Gastroesophageal sphincter (tissue), 3 donors: Measurements from ENCODE around the gene RHOG.

Experiments used
- EP300 ChIP-seq: sonication (generic); formaldehyde crosslinking; IDR thresholded peaks from one replicate; pipeline ENCODE4 v1.6.1; 2017; ENCODE audit warnings: antibody characterized with exemption, mild to moderate bottlenecking
- POLR2A ChIP-seq, 2 donors: fragments of 450-650 bp; IDR thresholded peaks; one replicate each; pipeline ENCODE4 v1.6.1; 2017; ENCODE audit warnings: antibody characterized with exemption in 2 of 2, mild to moderate bottlenecking in 2 of 2, moderate library complexity in 1 of 2
- TF ChIP-seq, protein P1 (sequence below), 4 experiments: fragments of 200-600 bp in 2 of 4; fragments of 450-650 bp in 2 of 4; sonication (generic) in 1 of 4; IDR thresholded peaks; one replicate each; pipeline ENCODE4 v1.5.1; 2017 to 2019; ENCODE audit warnings: antibody characterized with exemption in 4 of 4, mild to moderate bottlenecking in 2 of 4, moderate library complexity in 2 of 4

DNA sequence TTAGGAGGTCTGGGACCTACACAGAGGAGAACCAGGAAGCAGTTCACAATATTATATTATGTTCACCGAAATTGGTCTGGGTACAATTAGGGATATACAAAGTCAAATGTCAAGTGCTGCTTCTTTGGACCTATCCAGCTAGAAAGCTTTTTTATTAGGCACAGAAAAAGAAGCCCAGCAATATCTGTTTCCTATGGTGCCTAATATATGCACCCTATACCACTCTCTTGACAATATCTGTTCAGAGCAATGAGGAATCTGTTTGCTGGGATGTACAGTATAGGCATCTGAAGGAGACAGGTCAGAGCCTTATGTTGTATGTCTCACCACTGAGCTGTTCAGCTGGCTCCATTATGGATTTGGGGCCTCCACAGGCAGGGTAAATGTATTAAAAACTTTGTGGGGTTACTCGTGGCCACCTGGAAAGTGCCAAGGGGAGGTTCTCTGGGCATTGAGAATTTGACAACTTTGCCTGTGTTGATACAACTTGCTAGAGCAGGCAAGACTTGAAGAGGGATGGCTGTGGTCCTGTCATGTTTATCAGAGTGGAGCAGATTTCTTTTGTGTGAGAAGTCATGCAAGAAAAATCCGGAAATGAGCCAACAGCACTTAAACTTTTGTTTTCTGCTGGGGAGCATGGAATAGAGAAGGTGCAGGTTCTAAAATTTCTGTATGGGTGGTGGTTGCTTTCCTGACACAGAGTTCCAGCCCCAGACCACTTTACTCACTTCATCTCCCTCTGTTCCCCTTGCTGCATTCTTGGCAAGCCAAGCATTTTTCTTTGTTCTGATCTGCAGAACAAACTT, 24.8 kb upstream of the RHOG start:
- TF ChIP-seq, protein P1, sequence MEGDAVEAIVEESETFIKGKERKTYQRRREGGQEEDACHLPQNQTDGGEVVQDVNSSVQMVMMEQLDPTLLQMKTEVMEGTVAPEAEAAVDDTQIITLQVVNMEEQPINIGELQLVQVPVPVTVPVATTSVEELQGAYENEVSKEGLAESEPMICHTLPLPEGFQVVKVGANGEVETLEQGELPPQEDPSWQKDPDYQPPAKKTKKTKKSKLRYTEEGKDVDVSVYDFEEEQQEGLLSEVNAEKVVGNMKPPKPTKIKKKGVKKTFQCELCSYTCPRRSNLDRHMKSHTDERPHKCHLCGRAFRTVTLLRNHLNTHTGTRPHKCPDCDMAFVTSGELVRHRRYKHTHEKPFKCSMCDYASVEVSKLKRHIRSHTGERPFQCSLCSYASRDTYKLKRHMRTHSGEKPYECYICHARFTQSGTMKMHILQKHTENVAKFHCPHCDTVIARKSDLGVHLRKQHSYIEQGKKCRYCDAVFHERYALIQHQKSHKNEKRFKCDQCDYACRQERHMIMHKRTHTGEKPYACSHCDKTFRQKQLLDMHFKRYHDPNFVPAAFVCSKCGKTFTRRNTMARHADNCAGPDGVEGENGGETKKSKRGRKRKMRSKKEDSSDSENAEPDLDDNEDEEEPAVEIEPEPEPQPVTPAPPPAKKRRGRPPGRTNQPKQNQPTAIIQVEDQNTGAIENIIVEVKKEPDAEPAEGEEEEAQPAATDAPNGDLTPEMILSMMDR (IDR thresholded peaks at IDR 0.05): no peak
- TF ChIP-seq EP300 (no peak), POLR2A (IDR thresholded peaks at IDR 0.05) (no peak)
